PC-9 (cell line): ENCODE results near the gene USP2. TPM values are rescaled to one million over a fixed set of nuclear protein-coding genes. Genes with fewer than 3 reads are reported as not detected.

ENCODE experiments used
- BruUV-seq: library from RNA; stranded (reverse); fragments of 400-500 nt; replicated peaks from 2 replicates; lab custom pipeline; 2021; lab: Mats Ljungman, UMichigan
- CTCF ChIA-PET: fragments of 300-600 bp; sonication (Branson Sonifier 250); formaldehyde crosslinking; loops from one replicate; lab custom pipeline; 2022; ENCODE audit warnings: antibody characterized with exemption; lab: Charles Lee
- POLR2A ChIA-PET: fragments of 300-600 bp; sonication (Branson Sonifier 250); formaldehyde crosslinking; loops from one replicate; lab custom pipeline; 2022; ENCODE audit warnings: antibody characterized with exemption; ENCODE audit not compliant: unreplicated experiment; lab: Charles Lee
- DNase-seq, 2 experiments: peaks; one replicate each; pipeline versions ENCODE4 v3.0.0 to v3.0.0-alpha.2; 2015 to 2022; ENCODE audit warnings: mixed read lengths in 1 of 2
- H2AFZ ChIP-seq: fragments of 200-600 bp; sonication (generic); 2 replicates; pipeline ENCODE4 v1.8.1; 2017; ENCODE audit warnings: antibody characterized with exemption
- H3F3A ChIP-seq: fragments of 200-600 bp; sonication (generic); 2 replicates; pipeline ENCODE4 v1.8.1; 2017; ENCODE audit warnings: antibody characterized with exemption, mild to moderate bottlenecking, low read depth; ENCODE audit not compliant: insufficient read depth
- H3K27ac ChIP-seq: fragments of 200-600 bp; sonication (generic); 2 replicates; pipeline ENCODE4 v1.6.1; 2016; ENCODE audit warnings: mixed run types
- H3K27me3 ChIP-seq: fragments of 200-600 bp; sonication (generic); 2 replicates; pipeline ENCODE4 v1.6.1; 2016; ENCODE audit warnings: low read depth, mixed run types; ENCODE audit not compliant: insufficient read depth
- H3K36me3 ChIP-seq: fragments of 200-600 bp; sonication (generic); 2 replicates; pipeline ENCODE4 v1.6.1; 2016; ENCODE audit warnings: low read depth, mixed run types
- H3K4me1 ChIP-seq: fragments of 200-600 bp; sonication (generic); replicated peaks from 2 replicates; pipeline ENCODE4 v1.6.1; 2016; ENCODE audit warnings: mixed run types; ENCODE audit not compliant: insufficient read depth
- H3K4me2 ChIP-seq: fragments of 200-600 bp; sonication (generic); 2 replicates; pipeline ENCODE4 v1.6.1; 2017; ENCODE audit warnings: mixed run types
- H3K4me3 ChIP-seq: fragments of 200-600 bp; sonication (generic); 2 replicates; pipeline ENCODE4 v1.6.1; 2016; ENCODE audit warnings: mixed run types
- H3K79me2 ChIP-seq: fragments of 200-600 bp; sonication (generic); 2 replicates; pipeline ENCODE4 v1.6.1; 2017; ENCODE audit warnings: low read depth, mixed run types
- H3K9me2 ChIP-seq: fragments of 200-600 bp; sonication (generic); 2 replicates; pipeline ENCODE4 v1.8.1; 2017; ENCODE audit warnings: mild to moderate bottlenecking; ENCODE audit not compliant: insufficient read depth
- H3K9me3 ChIP-seq: fragments of 200-600 bp; sonication (generic); 2 replicates; pipeline ENCODE4 v1.8.1; 2016; ENCODE audit warnings: low read depth; ENCODE audit not compliant: insufficient read depth
- H4K20me1 ChIP-seq: fragments of 200-600 bp; sonication (generic); 2 replicates; pipeline ENCODE4 v1.8.1; 2017; ENCODE audit not compliant: insufficient read depth
- CTCF ChIP-seq: fragments of 200-600 bp; sonication (generic); conservative IDR thresholded peaks from 2 replicates; pipeline ENCODE4 v1.6.1; 2017; ENCODE audit warnings: mixed run types, antibody characterized with exemption, mild to moderate bottlenecking, moderate library complexity
- EZH2 ChIP-seq: fragments of 200-600 bp; sonication (generic); IDR thresholded peaks from 2 replicates; pipeline ENCODE4 v1.8.0; 2017; ENCODE audit warnings: antibody characterized with exemption, low read depth
- intact Hi-C: fragments of 100-400 bp; cut with micrococcal nuclease; formaldehyde crosslinking; loops from one replicate; pipeline ENCODE4 v1.10.0; 2022; ENCODE audit not compliant: unreplicated experiment
- total RNA-seq: library from RNA; stranded (reverse); gene quantifications from 2 replicates; pipeline ENCODE4 v1.2.3, GENCODE V29; 2021

The USP2 gene
- total RNA-seq, 1 experiment from 2014 or later: 2.1 TPM

GRCh38 chr11:119421351-119421750 lies 39.9 kb upstream of the USP2 start:
- BruUV-seq: no TSS peak

GRCh38 chr11:119420631-119421030 lies 39.1 kb upstream of the USP2 start:
- Histone ChIP-seq H2AFZ (no peak overlapping the region), H3K4me3 (no peak overlapping the region), H3K27me3 (no peaks in the 10 kb centered on the region), H3K4me2 (no peak overlapping the region), H3K9me2 (no peaks in the 10 kb centered on the region), H3K9me3 (no peaks in the 10 kb centered on the region), H4K20me1 (no peaks in the 10 kb centered on the region), H3K4me1 (0 out of 2 replicates have a peak, but pooled peaks cover 3% of the 10 kb centered on the region), H3K36me3 (no peaks in the 10 kb centered on the region), H3F3A (no peaks in the 10 kb centered on the region), H3K79me2 (no peaks in the 10 kb centered on the region), H3K27ac (no peak overlapping the region)
- ChIA-PET POLR2A (no interaction called here), CTCF (no interaction called here)
- BruUV-seq: no TSS peak
- intact Hi-C loops: no loop called here
- no peak for DNase-seq
- TF ChIP-seq CTCF (no peak), EZH2 (no peak)

More at GRCh38 chr11:119421351-119421750, 39.9 kb upstream of the USP2 start:
- H3F3A ChIP-seq: no peaks in the 10 kb centered on the region
- H3K36me3 ChIP-seq: no peaks in the 10 kb centered on the region
- H3K9me2 ChIP-seq: no peaks in the 10 kb centered on the region
- ChIA-PET POLR2A (interaction anchor here (0.6 kb wide), 1 partner anchor 11 kb away, joined by 9 read pairs; no protein-coding TSS in a partner anchor), CTCF (no interaction called here)
- H3K27me3 ChIP-seq: no peaks in the 10 kb centered on the region
- H3K4me3 ChIP-seq: no peak overlapping the region
- TF ChIP-seq EZH2 (no peak), CTCF (no peak)
- H2AFZ ChIP-seq: no peak overlapping the region
- intact Hi-C loops: no loop called here
- H3K79me2 ChIP-seq: no peaks in the 10 kb centered on the region
- H3K27ac ChIP-seq: no peak overlapping the region
- H4K20me1 ChIP-seq: no peaks in the 10 kb centered on the region
- no peak overlapping the region for H3K4me2 ChIP-seq
- 0 out of 2 replicates have a peak, but pooled peaks cover 3% of the 10 kb centered on the region for H3K4me1 ChIP-seq
- H3K9me3 ChIP-seq: no peaks in the 10 kb centered on the region
- DNase-seq: no peak

- intact Hi-C loops: no loop called here
- no TSS peak for BruUV-seq
- H4K20me1 ChIP-seq: no peaks in the 10 kb centered on the region
- H2AFZ ChIP-seq: no peak overlapping the region
- TF ChIP-seq EZH2: no peak
- TF ChIP-seq CTCF: no peak
- no peaks in the 10 kb centered on the region for H3K27me3 ChIP-seq
- H3K79me2 ChIP-seq: no peaks in the 10 kb centered on the region
- no peaks in the 10 kb centered on the region for H3K9me3 ChIP-seq
- CTCF ChIA-PET: no interaction called here
- POLR2A ChIA-PET: no interaction called here
- 0 out of 2 replicates have a peak, but pooled peaks cover 3% of the 10 kb centered on the region for H3K4me1 ChIP-seq
- no peak overlapping the region for H3K4me3 ChIP-seq
- H3K9me2 ChIP-seq: no peaks in the 10 kb centered on the region
- H3F3A ChIP-seq: no peaks in the 10 kb centered on the region
- DNase-seq: no peak
- H3K27ac ChIP-seq: no peak overlapping the region
- no peaks in the 10 kb centered on the region for H3K36me3 ChIP-seq
- H3K4me2 ChIP-seq: no peak overlapping the region
These were observed 38.5 kb upstream of the USP2 start for GRCh38 chr11:119419834-119420492.
